ENCODE measurements around the gene AHDC1. TPM values are rescaled to one million over a fixed set of nuclear protein-coding genes. Genes with fewer than 3 reads are reported as not detected.

AHDC1 gene
- total RNA-seq, 2 donors from 2014 or later = 13.5 to 14.2 TPM

DNA sequence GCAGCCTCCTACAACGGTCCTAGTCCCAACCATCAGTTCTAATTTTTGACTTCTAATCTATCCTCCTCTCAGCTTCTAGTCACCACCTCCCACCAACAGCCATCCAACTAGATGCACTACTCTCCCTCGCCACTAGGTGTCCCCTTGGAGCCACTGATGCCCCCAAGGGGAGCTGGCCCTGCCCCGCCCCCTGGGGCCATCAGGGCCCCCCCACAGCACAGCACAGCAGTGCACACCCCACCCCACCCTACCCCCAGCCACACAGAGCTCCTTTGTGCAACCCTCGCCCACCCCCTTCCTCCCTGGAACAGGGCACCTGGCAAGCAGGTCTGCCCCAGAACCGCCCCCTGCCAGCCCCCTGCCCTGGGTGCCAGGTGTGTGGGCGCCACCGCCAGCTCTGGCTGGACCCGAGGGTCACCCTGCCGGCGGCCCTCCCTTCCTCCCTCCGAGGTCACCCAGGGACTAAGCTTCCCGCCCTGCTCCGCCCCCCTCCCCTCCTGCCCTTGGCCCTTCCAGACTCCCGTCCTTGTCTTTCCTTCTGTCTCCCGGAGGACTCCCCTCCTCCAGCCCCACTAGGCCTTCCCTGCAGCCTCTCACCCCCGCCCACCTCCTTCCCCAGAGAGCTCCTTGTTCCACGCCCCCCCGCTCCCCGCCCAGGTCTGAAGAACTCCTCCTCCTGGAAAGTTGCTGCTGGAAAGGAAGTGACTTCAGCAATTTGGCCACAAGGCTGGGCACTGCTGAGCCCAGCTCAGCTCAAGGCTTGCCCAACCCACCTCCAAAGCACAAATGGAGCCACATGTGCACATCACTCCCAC, 47.0 kb downstream of the AHDC1 start:
- TF ChIP-seq CTCF (IDR thresholded peaks at IDR 0.05) (peak; percentile 84 to 94 (median 93)), POLR2A (IDR thresholded peaks at IDR 0.05) (peak in 1 of 3 donors; percentile 9)
- WGBS, 2 donors = 3 to 7% methylated on average over 13 to 16 of the region's 19 CpGs
- Histone ChIP-seq H3K27me3 (no peaks in the 10 kb centered on the region), H3K36me3 (replicated peaks in 1 of 2; ENCODE audit: insufficient read depth in 1 of 2, low read depth in 2 of 2) (no peaks in the 10 kb centered on the region), H3K4me1 (peaks cover 33% of the 10 kb centered on the region), H3K27ac (peak overlapping the region; percentile 73 to 80 (median 78)), H3K4me3 (no peak overlapping the region), H3K9me3 (no peaks in the 10 kb centered on the region)
- peak; percentile 91 to 97 (median 94) for DNase-seq
- ATAC-seq = peak; percentile 85
- intact Hi-C loops (cut with DNase I) = loop anchor here (5.0 kb wide), 1 partner anchor 40 kb away; no protein-coding TSS in a partner anchor

GRCh38 chr1:27556435-27556780, 47.5 kb downstream of the AHDC1 start:
- 44 to 50% methylated on average over 2 of the region's 2 CpGs for WGBS, 2 donors
- TF ChIP-seq CTCF (IDR thresholded peaks at IDR 0.05) = no peak
- H3K4me3 ChIP-seq = no peak overlapping the region
- peak overlapping the region; percentile 4 to 80 (median 76) for H3K27ac ChIP-seq
- H3K4me1 ChIP-seq = peaks cover 27% of the 10 kb centered on the region
- H3K9me3 ChIP-seq = no peaks in the 10 kb centered on the region
- peaks cover 0 to 1% of the 10 kb centered on the region in 2 donors for H3K36me3 ChIP-seq (replicated peaks in 1 of 2; ENCODE audit: insufficient read depth in 1 of 2, low read depth in 2 of 2)
- no peak for DNase-seq
- intact Hi-C loops (cut with DNase I) = loop anchor here (5.0 kb wide), 1 partner anchor 41 kb away; no protein-coding TSS in a partner anchor
- no peaks in the 10 kb centered on the region for H3K27me3 ChIP-seq
- no peak for ATAC-seq

DNA sequence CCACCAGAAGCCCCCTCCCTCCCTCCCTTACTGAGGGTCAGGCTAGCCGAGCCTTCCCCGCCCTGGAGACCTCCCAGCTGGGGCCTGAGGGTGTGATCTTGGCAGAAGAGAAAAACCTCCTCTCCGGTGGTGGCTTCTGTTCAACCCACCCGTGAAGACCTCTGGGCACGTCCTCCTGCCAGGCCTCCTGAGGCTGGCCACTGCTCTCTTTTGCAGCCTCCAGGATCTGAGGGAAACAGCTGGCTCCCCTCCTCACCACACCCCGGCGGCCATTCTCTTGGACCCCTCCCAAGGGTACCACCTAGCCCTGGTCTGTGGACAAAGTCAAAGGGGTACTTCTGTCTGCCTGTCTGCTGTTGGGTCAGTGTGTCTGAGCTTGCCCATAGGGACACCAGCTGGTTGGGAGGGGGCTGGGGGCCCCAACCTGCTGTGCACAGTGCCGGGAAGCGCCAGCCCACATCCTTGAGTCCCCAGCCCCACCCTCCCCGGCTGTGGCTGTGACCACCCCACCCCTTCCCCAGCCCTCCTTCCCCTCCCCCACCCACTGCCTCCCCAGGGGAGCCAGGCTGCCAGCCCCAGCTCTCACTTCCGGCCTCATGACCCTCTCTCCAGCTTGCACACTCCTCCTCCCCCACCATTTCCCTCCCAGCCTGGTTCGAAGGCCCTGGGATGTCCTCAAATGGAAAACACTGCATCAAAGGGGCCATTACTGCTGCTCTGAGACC, 48.1 kb downstream of the AHDC1 start:
- TF ChIP-seq CTCF (IDR thresholded peaks at IDR 0.05) = no peak
- intact Hi-C loops (cut with DNase I) = loop anchor here (5.0 kb wide), 1 partner anchor 41 kb away; no protein-coding TSS in a partner anchor
- Histone ChIP-seq H3K4me1 (peaks cover 22% of the 10 kb centered on the region), H3K9me3 (no peaks in the 10 kb centered on the region), H3K27me3 (no peaks in the 10 kb centered on the region), H3K36me3 (replicated peaks in 1 of 2; ENCODE audit: insufficient read depth in 1 of 2, low read depth in 2 of 2) (peaks cover 1 to 4% of the 10 kb centered on the region in 2 donors), H3K27ac (peak overlapping the region in 3 of 4 donors; percentile 4 to 80 (median 73)), H3K4me3 (no peak overlapping the region)
- 55 to 72% methylated on average over 3 to 10 of the region's 12 CpGs for WGBS, 2 donors
- ATAC-seq = no peak
- DNase-seq = peak in 1 of 4 donors; percentile 14

GRCh38 chr1:27554759-27555699, 48.9 kb downstream of the AHDC1 start:
- Histone ChIP-seq H3K4me3 (no peak overlapping the region), H3K36me3 (replicated peaks in 1 of 2; ENCODE audit: insufficient read depth in 1 of 2, low read depth in 2 of 2) (peaks cover 2 to 4% of the 10 kb centered on the region in 2 donors), H3K9me3 (no peaks in the 10 kb centered on the region), H3K27ac (peak overlapping the region in 2 of 4 donors; percentile 47 to 80), H3K27me3 (no peaks in the 10 kb centered on the region), H3K4me1 (peaks cover 20% of the 10 kb centered on the region)
- WGBS, 2 donors = 69 to 74% methylated on average over 7 to 8 of the region's 8 CpGs
- intact Hi-C loops (cut with DNase I) = loop anchor here (5.0 kb wide), 1 partner anchor 42 kb away; no protein-coding TSS in a partner anchor
- ATAC-seq (no peak), DNase-seq (no peak)
- TF ChIP-seq CTCF (IDR thresholded peaks at IDR 0.05) (no peak), POLR2A (IDR thresholded peaks at IDR 0.05) (no peak)
